ENCODE measurements around the gene PLD6.

PLD6 gene

DNA sequence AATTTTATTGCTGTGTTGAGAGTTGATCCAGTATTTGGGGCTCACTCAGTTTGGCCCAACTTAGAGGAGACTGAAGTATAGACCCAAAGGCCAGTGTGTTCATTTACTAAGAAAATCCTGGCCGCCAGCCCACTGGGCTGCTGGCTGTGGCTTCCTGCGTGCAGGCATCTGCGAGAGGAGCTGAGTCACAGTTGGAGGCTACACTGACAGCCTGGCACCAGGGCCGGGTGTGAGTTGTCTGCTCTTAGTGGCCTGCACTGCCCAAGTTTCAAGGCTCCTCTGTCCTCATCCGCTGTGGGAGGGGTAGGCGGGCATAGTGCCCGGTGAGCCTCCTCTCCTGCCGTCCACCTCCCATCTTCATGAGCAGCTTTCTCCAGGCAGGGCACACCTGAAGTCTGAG, 54.2 kb downstream of the PLD6 start:
- DNase-seq = no peak

DNA sequence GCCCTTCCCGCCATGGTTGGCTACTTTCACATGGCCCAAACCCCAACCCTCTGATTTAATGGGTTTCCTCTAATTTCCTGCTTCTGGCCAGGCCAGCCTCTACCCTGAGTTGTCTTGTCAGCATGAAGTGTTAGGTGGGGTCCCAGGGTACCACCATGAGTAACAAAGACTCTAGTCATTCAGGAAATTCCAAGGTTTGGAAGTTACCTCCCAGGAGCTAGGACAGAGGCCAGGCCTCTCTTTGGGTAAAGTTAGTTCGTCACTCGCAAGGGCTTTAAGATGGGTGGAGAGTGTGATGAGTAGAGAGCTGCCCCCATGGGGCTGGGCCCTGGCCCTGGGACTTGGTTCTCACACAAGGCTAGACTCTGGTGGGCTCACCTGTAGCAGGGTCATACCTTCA, 54.6 kb downstream of the PLD6 start:
- DNase-seq = no peak

DNA sequence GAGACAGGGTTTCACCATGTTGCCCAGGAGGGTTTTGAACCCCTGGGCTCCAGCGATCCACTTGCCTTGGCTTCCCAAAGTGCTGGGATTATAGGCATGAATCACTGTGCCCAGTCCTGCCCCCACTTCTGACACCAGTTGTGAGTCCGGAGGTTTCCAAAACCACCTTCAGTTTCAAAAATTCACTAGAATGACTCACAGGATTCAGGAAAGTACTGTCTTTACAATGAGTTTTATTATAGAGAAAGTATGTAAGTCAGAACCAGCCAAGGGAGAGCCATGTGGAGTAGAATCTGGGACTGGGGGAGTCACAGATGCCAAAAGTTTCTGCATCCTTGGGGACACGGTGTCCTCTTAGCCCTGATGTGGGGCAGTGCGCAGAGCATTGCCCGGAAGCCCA, 55.1 kb downstream of the PLD6 start:
- no peak for DNase-seq

Measured in CD4-positive, alpha-beta T cell treated with Interleukin-21 for 1 hour (primary cell).